KMS-11 (cell line): Measurements from ENCODE around the gene COPE.

Source experiments
- H2AFZ ChIP-seq: fragments of 200-600 bp; sonication (generic); 2 replicates; pipeline ENCODE4 v1.6.1; 2016; ENCODE audit warnings: antibody characterized with exemption, mixed run types, low read depth
- H3K27ac ChIP-seq: fragments of 200-600 bp; sonication (generic); 2 replicates; pipeline ENCODE4 v1.6.1; 2016; ENCODE audit warnings: mild to moderate bottlenecking, mixed run types
- H3K27me3 ChIP-seq: fragments of 200-600 bp; sonication (generic); 2 replicates; pipeline ENCODE4 v1.6.1; 2017; ENCODE audit warnings: mild to moderate bottlenecking, low read depth, mixed run types, moderate library complexity; ENCODE audit not compliant: insufficient read depth
- H3K36me3 ChIP-seq: fragments of 200-600 bp; sonication (generic); 2 replicates; pipeline ENCODE4 v1.6.1; 2017; ENCODE audit warnings: mild to moderate bottlenecking, mixed run types; ENCODE audit not compliant: insufficient read depth
- H3K4me1 ChIP-seq: fragments of 200-600 bp; sonication (generic); 2 replicates; pipeline ENCODE4 v1.6.1; 2016; ENCODE audit warnings: mild to moderate bottlenecking, low read depth, mixed run types; ENCODE audit not compliant: poor library complexity, severe bottlenecking
- H3K4me2 ChIP-seq: fragments of 200-600 bp; sonication (generic); 2 replicates; pipeline ENCODE4 v1.7.0; 2016; ENCODE audit warnings: mild to moderate bottlenecking, mixed run types
- H3K4me3 ChIP-seq: fragments of 200-600 bp; sonication (generic); IDR thresholded peaks from 2 replicates; pipeline ENCODE4 v1.6.1; 2017; ENCODE audit warnings: low read depth, low read length, mixed read lengths; ENCODE audit not compliant: insufficient read depth
- H3K79me2 ChIP-seq: fragments of 200-600 bp; sonication (generic); 2 replicates; pipeline ENCODE4 v1.6.1; 2016; ENCODE audit warnings: low read depth, mixed run types; ENCODE audit not compliant: insufficient read depth
- H3K9ac ChIP-seq: fragments of 200-600 bp; sonication (generic); 2 replicates; pipeline ENCODE4 v1.6.1; 2016; ENCODE audit warnings: mild to moderate bottlenecking, mixed run types
- H4K20me1 ChIP-seq: fragments of 200-600 bp; sonication (generic); 2 replicates; pipeline ENCODE4 v1.6.1; 2016; ENCODE audit warnings: mild to moderate bottlenecking, mixed run types; ENCODE audit not compliant: insufficient read depth
- TF ChIP-seq, protein P1 (sequence below): fragments of 200-600 bp; sonication (generic); conservative IDR thresholded peaks from 2 replicates; pipeline ENCODE4 v1.6.1; 2017; ENCODE audit warnings: low read depth, mild to moderate bottlenecking, antibody characterized with exemption, low read length, moderate library complexity, mixed read lengths

The COPE gene

DNA sequence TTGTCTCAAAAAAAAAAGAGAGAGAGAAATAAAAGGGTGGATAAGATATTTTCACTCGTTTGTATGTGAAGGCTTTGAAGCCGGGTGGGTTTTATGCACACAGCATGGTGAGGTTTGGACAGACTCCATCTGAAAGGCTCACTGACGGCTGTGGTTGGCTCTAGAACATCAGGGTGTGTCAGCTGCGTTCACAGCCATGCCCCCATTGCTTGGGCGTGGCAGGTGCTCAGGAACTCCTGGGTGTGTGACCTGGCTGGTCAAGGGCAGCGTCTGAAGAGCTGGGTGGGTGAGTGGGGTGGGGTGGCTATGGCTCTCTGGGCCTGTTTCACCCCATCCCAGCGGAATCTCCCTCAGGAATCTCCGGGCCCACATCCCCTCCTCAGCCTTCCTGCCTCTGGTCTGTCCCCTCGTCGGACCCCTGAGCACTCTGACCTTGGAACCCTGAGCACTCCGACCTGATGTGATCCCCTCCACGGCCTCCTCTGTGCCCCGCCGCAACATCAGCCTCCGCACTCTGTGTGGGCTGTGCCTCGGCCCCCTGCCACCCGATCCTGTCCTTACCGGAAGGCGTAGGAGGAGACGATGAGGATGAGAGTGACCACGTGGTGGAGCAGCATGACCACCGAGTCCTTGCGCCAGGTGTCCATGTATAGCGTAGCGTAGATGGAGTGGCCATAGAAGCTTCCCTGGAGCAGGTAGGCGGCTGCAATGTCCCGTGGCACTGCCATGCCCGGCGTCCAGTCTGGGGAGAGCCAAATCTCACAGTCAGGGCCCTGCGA lies 35.5 kb downstream of the COPE start:
- TF ChIP-seq, protein P1, sequence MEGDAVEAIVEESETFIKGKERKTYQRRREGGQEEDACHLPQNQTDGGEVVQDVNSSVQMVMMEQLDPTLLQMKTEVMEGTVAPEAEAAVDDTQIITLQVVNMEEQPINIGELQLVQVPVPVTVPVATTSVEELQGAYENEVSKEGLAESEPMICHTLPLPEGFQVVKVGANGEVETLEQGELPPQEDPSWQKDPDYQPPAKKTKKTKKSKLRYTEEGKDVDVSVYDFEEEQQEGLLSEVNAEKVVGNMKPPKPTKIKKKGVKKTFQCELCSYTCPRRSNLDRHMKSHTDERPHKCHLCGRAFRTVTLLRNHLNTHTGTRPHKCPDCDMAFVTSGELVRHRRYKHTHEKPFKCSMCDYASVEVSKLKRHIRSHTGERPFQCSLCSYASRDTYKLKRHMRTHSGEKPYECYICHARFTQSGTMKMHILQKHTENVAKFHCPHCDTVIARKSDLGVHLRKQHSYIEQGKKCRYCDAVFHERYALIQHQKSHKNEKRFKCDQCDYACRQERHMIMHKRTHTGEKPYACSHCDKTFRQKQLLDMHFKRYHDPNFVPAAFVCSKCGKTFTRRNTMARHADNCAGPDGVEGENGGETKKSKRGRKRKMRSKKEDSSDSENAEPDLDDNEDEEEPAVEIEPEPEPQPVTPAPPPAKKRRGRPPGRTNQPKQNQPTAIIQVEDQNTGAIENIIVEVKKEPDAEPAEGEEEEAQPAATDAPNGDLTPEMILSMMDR, result no peak
- Histone ChIP-seq H3K4me3 (no peak overlapping the region), H3K4me2 (no peak overlapping the region; the same call in 1 of the 2 replicates), H3K9ac (no peak overlapping the region), H3K79me2 (no peaks in the 10 kb centered on the region), H3K36me3 (no peaks in the 10 kb centered on the region), H3K4me1 (peaks cover 21% of the 10 kb centered on the region), H4K20me1 (no peaks in the 10 kb centered on the region), H3K27ac (no peak overlapping the region), H2AFZ (no peak overlapping the region), H3K27me3 (no peaks in the 10 kb centered on the region; the same call in 1 of the 2 replicates)

GRCh38 chr19:18881491-18881890 lies 37.7 kb downstream of the COPE start:
- TF ChIP-seq, protein P1, result no peak
- Histone ChIP-seq H3K9ac (no peak overlapping the region), H3K27me3 (no peaks in the 10 kb centered on the region), H3K4me2 (no peak overlapping the region), H3K4me1 (peaks cover 21% of the 10 kb centered on the region), H2AFZ (no peak overlapping the region), H3K79me2 (no peaks in the 10 kb centered on the region), H3K36me3 (no peaks in the 10 kb centered on the region), H4K20me1 (no peaks in the 10 kb centered on the region), H3K4me3 (no peak overlapping the region), H3K27ac (no peak overlapping the region)

DNA sequence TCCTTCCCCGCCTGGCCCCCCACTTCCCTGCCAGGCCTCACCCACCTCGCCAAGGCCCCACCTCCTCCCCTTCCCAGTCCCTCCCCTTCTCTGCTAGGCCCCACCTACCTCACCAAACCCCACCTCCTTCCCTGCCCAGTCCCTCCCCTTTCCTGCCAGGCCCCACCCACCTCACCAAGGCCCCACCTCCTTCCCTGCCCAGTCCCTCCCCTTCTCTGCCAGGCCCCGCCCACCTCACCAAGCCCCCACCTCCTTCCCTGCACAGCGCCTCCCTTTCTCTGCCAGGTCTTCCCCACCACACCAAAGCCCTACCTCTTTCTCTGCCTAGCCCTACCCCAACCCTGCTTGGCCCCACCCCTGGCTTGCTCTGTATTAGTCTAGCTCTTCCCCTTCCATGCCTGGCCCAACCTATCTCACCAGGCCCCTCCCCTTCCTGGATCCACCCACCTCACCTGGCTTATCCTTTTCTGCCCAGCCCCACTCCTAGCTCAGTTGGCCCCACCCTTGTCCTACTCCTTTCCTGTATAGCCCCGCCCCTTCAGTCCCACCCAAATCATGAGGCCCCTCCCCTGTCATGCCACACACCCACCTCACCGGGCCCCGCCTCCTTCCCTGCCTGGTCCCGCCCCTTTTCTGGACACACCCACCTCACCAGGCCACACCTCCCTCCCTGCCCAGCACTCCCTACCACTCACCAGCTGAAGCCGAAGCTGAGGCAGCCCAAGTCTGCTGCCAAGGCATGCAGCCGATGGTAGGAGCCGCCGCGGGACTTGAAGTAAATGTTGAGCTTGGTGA lies 39.4 kb downstream of the COPE start:
- no peaks in the 10 kb centered on the region for H4K20me1 ChIP-seq
- H3K9ac ChIP-seq, result no peak overlapping the region
- H3K79me2 ChIP-seq, result no peaks in the 10 kb centered on the region
- no peaks in the 10 kb centered on the region for H3K27me3 ChIP-seq
- no peak overlapping the region for H3K4me3 ChIP-seq
- H2AFZ ChIP-seq, result no peak overlapping the region
- TF ChIP-seq, protein P1, result no peak
- no peak overlapping the region for H3K27ac ChIP-seq
- no peaks in the 10 kb centered on the region for H3K36me3 ChIP-seq
- H3K4me1 ChIP-seq, result peaks cover 21% of the 10 kb centered on the region
- H3K4me2 ChIP-seq, result 0 out of 2 replicates have a peak overlapping the region, but pooled peaks have one; percentile 41

- H4K20me1 ChIP-seq, result no peaks in the 10 kb centered on the region
- peaks cover 20% of the 10 kb centered on the region for H3K4me1 ChIP-seq
- H3K27ac ChIP-seq, result no peak overlapping the region
- no peak overlapping the region for H3K9ac ChIP-seq
- TF ChIP-seq, protein P1, result no peak
- H3K27me3 ChIP-seq, result no peaks in the 10 kb centered on the region
- H3K79me2 ChIP-seq, result no peaks in the 10 kb centered on the region
- H3K4me3 ChIP-seq, result no peak overlapping the region
- H2AFZ ChIP-seq, result no peak overlapping the region
- no peaks in the 10 kb centered on the region for H3K36me3 ChIP-seq
- no peak overlapping the region for H3K4me2 ChIP-seq
Observed at GRCh38 chr19:18878858-18879578, 40.2 kb downstream of the COPE start.
